Smooth muscle cell of the brain vasculature (primary cell): ENCODE results near the gene OR14A16.

Experiments used
- DNase-seq: peaks from one replicate; pipeline ENCODE4 v3.0.0-alpha.2; 2012; ENCODE audit warnings: low read depth, low spot score

OR14A16 gene

DNA sequence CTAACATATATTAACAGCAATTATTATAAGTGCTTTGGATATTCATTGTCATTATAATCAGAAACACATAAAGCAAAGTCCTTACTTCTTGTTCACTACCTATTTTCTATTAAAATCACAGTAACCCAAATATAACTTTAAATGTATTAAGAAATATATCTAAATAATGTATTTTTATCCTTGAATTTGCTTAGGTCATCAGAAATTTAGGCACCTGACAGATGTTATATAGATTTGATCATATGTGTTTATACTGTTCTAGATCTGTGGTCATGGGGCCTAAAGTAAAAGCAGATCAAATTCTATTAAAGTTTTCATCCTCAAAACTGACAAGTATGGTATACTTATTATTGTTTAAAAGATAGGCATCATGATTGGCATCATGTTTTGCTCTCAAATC lies 54.3 kb downstream of the OR14A16 start:
- no peak for DNase-seq
